NCI-H1436 treated with DMSO at 0.1 percent for 48 hours (cell line): ENCODE measurements around the gene TMEM213.

Experiments used
- DNase-seq: peaks from one replicate; lab custom pipeline; 2025; lab: John Stamatoyannopoulos, UW

The TMEM213 gene

DNA sequence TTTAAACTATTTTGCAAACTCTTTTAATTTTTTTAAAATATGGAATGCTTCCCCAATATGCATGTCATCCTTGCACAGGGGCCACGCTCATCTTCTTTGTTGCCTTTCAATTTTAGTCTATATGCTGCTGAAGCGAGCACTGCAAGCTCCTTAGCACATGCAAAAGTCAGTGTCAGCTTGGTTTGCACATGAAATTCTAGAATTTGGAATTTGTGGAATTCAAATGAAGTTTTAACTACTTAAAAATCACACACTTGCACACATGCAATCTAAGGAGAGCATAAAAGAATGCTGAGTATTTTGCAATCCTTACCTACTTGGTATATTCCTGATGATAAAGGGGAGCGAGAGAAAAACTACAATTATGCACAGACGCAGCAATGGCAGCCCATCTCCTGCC is 78.5 kb downstream of the TMEM213 start:
- no peak for DNase-seq

- no peak for DNase-seq
These were observed 80.3 kb downstream of the TMEM213 start for GRCh38 chr7:138878051-138878450.

DNA sequence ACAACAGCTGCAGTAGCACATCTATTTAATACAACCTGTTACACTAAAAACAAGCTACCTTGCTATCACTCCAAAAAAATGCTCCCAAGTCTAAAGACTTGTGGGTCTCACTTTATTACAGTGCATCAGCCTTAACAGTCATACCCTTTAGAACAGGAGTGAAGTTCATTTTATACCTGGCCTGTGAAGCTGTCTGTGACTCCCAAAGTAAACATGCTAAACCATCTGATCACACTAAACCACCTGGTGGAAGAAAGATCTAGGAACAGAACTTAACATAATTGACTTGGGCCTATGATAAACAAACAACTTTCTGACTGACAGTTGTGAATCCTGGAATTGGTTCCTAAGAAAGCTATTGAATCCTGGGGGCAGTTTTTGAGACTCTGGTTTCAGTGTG is 81.1 kb downstream of the TMEM213 start:
- no peak for DNase-seq

GRCh38 chr7:138879356-138879755 is 81.6 kb downstream of the TMEM213 start:
- DNase-seq = no peak

DNA sequence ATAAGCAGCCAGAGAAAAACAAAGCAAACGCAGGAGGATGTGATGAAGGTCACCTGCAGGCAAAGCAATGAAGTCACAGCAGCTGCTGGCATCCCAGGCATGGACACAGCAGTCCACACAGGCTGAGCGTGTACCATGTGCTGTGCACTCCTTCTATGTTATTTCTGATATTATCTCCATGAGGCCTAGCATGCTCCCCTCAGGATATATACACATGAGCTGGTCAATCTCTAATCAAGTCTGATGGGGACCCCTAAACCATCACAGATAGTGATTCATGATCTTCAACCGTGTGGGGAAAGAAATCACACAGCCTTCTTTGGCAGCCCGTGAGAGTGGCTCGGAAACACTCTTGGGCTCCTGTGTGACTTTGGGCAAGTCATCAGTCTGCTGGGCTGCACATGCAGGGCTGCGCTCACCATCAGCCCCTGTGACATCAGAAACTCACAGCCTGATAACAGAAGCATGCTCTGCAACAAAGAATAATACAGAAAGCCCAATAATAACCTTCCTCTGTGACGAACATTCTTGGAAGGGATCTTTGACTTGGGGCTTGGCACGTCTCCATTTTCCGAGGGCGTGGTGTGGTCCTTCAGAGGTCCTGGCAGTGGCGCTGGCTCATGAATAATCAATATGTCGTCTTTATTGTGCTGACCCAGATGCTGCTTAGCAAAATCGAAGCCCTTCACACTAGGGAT is 83.2 kb downstream of the TMEM213 start:
- no peak for DNase-seq

DNA sequence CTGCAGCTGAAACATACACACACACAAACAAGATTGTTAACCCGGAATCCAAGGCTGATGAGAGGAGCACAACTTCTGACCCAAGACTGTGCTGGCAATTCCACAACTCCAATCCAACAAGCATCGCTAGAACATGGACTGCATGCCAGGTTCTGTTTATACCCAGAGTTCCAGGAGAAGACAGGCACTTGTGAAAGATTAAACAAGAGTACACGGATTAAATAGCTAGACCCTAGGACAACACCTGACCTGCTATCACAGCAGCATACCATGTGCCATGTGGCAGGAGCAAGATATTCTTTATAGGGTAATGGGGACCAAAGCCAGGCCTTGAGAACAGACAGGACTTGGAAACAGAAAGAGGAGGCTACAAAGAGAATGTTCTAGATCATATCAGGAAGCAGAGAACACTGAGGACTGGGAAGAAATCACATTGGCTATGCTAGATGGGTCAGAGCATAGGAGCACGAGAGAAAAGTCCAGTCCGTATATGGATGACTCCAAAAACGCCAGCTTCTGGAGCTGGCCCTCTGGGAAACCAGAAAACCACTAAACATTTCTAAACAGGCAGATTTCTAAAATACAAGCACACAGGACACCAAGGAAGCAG is 83.9 kb downstream of the TMEM213 start:
- no peak for DNase-seq

GRCh38 chr7:138882249-138882648 is 84.5 kb downstream of the TMEM213 start:
- DNase-seq = no peak

DNA sequence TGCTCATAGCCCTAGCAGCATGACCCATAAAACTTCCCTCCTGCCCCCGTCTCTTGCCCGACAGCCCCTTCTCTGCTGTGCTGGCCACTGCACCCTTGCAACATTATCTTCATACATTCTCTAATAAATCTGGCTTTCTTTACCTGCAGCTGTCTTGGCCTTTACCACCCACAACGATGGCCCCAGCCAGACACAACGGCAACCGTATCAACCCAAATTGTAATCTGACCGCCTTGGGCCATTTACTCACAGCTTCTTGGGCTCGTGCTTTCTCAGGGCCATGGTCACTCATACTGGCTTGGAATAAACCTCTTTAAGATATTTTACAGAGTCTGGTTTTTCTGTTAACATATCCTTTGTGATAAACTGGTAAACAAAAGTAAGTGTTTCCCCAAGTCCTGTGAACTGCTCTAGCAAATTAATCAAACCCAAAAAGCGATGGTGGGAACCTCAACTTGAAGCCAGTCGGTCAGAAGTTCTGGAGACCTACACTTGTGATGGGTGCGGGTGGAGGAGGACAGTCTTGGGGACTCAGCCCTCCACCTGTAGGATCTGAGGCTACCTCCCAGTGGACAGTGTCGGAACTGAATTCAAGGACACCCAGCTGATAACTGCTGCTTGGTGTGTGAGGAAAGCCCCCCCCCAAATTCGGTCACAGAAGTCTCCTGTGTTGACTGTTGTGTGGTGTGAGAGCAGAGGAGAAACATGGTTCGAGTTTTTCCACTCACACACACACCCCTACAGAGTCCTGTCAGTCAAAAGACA is 87.8 kb downstream of the TMEM213 start:
- DNase-seq = no peak

- peak; percentile 70 for DNase-seq
These were observed 88.7 kb downstream of the TMEM213 start for GRCh38 chr7:138886501-138886917.

DNA sequence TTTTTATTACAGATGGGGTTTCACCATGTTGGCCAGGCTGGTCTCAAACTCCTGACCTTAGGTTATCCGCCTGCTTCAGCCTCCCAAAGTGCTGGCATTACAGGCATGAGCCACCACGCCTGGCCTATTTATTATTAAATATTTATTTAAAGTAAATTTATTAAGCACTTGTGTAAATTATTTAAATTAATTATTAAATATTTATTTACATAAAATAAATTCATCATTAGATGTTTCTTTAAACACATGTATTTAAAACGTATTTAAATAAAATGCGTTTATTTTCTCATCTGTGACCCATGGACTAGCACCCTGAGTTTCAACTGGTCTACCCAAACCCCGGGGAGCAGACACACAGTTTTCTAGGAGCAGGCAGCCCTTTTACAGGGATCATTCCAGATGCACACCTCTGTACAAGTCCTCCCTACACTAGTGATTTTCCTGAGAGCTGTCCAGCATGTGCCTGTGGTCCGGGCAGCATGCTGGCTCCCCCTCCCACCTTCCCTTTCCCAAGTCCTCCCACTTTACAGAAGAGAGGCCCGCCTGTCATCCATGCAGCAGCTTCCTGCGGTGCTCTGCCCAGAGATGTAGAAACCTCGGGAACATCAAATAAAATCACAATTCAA is 89.4 kb downstream of the TMEM213 start:
- no peak for DNase-seq
